Measurements from ENCODE around the gene PRPS1.
"Not testable (repeated sequence)": the region's sequence is repeated elsewhere in the genome, so short reads cannot be mapped to it uniquely, and the experiment has no call there.

Gene PRPS1

DNA sequence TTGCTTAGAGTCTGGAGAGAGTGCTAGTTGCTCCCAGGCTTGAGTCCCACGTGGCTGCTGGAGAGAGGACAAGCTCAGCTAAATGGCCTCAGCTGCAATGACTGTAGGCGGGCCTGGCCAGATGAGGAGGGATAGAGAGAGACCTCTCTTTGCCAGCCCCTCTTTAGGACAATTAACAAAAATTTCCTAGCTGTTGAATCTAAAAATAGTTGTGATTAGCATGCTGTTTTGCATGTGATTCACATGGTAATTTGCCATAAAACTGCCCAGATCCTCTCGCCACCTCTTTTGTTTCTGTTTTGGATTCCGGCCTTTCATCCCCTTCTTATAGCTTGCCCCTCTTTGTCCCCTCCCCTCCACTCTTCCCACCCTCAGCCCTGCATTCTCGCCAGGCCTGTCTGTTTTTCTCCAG, 28.9 kb upstream of the PRPS1 start:
- H3K27ac ChIP-seq: no peak overlapping the region
- H3K4me3 ChIP-seq: no peak overlapping the region
- DNase-seq (ENCODE audit: low spot score): no peak
- TF ChIP-seq, protein P1, sequence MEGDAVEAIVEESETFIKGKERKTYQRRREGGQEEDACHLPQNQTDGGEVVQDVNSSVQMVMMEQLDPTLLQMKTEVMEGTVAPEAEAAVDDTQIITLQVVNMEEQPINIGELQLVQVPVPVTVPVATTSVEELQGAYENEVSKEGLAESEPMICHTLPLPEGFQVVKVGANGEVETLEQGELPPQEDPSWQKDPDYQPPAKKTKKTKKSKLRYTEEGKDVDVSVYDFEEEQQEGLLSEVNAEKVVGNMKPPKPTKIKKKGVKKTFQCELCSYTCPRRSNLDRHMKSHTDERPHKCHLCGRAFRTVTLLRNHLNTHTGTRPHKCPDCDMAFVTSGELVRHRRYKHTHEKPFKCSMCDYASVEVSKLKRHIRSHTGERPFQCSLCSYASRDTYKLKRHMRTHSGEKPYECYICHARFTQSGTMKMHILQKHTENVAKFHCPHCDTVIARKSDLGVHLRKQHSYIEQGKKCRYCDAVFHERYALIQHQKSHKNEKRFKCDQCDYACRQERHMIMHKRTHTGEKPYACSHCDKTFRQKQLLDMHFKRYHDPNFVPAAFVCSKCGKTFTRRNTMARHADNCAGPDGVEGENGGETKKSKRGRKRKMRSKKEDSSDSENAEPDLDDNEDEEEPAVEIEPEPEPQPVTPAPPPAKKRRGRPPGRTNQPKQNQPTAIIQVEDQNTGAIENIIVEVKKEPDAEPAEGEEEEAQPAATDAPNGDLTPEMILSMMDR (IDR thresholded peaks at IDR 0.05): no peak

DNA sequence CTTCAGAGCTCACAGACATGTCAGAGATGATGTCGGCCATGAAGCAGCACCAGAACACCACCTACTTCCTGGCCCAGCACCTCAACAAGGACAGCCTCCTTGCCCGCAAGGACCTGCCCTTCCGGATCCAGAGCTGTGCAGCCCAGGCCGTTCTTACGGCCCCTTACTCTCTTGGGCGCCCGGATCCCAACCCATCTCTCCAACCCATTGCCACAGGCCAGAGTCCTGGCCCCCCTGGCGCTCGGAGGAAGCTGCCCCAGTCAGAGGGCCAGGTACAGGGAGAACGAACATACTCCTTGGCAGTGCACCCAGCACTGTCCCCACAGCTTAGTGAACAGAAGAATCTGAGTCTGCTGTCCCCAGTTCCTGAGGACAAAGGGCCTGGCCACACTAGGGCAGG, 27.9 kb upstream of the PRPS1 start:
- no peak for DNase-seq (ENCODE audit: low spot score)
- Histone ChIP-seq H3K27ac (no peak overlapping the region), H3K4me3 (no peak overlapping the region)
- TF ChIP-seq, protein P1 (IDR thresholded peaks at IDR 0.05): no peak

DNA sequence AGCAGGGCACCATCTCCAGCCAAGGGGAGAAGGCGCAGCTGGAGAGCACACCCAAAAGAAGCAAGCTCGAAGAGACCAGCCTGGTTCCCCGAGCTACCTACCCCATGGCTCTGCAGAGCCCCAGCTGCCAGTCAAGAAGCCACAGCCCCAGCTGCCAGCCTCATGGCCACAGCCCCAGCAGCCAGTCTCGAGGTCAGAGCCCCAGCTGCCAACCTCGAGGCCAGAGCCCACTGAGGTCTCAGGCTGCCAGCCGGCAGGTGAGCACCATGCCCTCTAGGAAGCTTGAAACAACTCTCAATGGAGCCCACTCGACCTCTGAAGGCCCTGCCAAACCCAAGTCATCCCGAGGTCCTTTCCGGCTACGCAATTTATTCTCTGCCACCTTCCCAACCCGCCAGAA, 27.0 kb upstream of the PRPS1 start:
- no peak for DNase-seq (ENCODE audit: low spot score)
- TF ChIP-seq, protein P1 (IDR thresholded peaks at IDR 0.05): no peak
- Histone ChIP-seq H3K27ac (no peak overlapping the region), H3K4me3 (no peak overlapping the region)

DNA sequence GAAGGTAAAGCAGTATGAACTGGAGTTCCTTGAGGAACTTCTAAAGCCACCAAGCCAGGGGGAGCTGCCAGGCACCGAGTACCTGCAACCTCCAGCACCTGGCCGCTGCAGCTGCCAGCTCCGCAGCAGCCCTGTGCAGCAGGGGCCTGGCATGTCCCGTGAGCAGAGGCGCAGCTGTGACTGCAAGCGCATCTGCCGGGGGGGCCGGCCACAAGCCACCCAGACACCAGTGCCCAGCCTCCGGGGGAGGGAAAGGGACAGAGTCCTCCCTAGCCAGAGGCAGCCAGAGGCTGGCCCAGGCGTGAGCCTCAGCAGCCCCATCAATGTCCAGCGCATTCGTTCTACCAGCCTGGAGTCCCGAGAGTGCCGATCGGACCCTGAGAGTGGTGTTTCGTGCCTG, 26.6 kb upstream of the PRPS1 start:
- Histone ChIP-seq H3K27ac (no peak overlapping the region), H3K4me3 (no peak overlapping the region)
- DNase-seq (ENCODE audit: low spot score): no peak
- TF ChIP-seq, protein P1 (IDR thresholded peaks at IDR 0.05): no peak

DNA sequence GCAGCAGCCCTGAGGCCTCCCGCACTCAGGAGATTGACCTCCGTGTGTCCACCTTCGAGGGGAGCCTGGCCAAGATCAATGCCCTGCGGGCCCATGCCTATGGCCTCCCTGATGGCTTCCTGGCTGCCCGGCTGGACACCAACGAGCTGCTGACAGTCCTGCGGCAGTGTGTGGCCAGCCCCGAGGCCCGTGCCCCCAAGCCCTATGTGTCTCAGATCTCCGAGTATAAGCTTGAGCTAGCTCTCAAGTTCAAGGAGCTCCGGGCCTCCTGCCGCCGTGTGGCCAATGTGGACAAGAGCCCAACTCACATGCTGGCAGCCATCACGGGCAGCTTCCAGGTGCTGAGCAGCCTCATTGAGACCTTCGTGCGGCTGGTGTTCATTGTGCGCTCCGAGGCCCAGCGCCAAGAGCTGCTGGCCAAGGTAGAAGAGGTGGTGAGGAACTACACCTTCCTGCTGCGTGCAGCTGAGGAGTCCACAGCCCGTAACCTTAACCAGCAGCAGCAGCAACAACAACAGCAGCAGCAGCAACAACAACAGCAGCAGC, 25.5 kb upstream of the PRPS1 start:
- no peak for DNase-seq (ENCODE audit: low spot score)
- no peak overlapping the region for H3K27ac ChIP-seq
- TF ChIP-seq, protein P1 (IDR thresholded peaks at IDR 0.05): no peak
- no peak overlapping the region for H3K4me3 ChIP-seq

DNA sequence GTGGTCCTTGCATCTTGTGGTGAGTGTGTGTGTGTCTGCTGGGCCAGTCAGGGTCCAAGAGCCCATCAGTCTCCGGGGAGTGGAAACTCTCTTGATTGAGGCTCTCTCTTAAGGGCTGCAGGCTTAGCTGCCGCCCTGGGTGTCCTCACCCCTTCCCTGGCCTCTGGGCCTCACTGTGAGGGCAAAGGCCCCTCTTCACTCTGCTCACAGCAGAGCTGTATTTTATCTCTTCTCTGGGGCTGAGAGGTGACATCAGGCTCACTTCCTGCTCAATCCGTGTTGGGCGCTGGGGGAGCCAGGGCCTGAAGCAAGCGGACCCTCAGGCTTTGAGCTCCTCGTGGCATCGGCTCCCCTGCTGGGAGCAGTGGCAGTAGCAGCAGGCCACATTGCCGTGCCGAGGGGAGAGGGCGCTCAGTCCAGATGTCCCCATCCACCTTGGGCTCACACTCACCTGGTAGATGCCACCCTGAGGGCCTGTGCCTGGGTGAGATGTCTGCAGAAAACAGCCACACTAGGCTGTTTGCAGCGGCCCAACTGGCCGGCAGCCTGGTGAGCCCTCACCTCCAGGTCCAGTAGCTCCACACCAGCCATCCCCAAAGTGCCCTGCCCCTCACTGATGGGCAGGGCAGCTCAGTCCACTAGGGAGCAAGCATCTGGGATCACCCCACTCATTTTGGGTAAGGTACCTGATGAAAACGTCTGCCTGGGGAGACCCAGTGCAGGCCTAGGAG, 24.7 kb upstream of the PRPS1 start:
- H3K27ac ChIP-seq: no peak overlapping the region
- H3K4me3 ChIP-seq: no peak overlapping the region
- TF ChIP-seq, protein P1 (IDR thresholded peaks at IDR 0.05): no peak
- DNase-seq (ENCODE audit: low spot score): no peak

DNA sequence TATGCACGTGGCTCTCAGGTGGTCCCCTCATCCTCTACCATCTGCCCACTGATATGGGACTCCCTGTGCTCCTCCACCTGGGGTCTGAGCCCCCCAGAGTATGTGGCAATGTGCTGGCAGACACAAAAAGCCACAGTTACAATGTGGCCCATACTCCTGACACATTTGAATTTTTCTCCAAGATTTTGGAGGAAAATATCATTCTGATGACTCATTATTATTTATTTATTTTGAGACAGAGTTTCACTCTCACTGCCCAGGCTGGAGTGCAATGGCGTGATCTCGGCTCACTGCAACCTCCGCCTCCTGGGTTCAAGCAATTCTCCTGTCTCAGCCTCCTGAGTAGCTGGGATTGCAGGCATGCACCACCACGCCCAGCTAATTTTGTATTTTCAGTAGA, 19.2 kb upstream of the PRPS1 start:
- not testable (repeated sequence) for DNase-seq (ENCODE audit: low spot score); H3K27ac ChIP-seq; H3K4me3 ChIP-seq
